ENCODE measurements around the gene CAPN5. TPM values are rescaled to one million over a fixed set of nuclear protein-coding genes. Genes with fewer than 3 reads are reported as not detected.
A peak's percentile ranks its signal among the peaks of the same experiment; 100 is the strongest.
"Not testable (repeated sequence)": the region's sequence is repeated elsewhere in the genome, so short reads cannot be mapped to it uniquely, and the experiment has no call there.

Gene CAPN5
- total RNA-seq, 1 donor from 2014 or later, result 7.2 TPM

DNA sequence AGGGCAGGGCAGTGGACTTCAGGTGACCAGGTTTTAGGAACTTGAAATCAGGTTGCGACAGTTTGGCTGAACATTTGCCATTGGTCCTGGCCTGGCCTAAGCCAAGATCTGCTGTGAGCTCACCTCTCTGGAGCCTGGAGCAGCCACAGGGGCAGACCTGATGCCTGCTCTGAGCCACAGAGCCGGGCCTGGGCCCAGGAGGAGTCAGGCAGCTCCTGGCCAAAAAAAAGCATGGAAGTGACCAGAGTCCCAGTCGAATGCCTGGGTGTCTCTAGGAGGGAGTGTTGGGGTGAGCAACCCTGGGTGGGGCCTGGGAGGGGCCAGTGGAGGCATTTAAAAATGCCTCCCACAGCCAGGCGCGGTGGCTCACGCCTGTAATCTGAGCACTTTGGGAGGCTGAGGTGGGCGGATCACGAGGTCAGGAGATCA, 29.8 kb downstream of the CAPN5 start:
- DNase-seq (peak; percentile 19), ATAC-seq (no peak)
- TF ChIP-seq, protein P1, sequence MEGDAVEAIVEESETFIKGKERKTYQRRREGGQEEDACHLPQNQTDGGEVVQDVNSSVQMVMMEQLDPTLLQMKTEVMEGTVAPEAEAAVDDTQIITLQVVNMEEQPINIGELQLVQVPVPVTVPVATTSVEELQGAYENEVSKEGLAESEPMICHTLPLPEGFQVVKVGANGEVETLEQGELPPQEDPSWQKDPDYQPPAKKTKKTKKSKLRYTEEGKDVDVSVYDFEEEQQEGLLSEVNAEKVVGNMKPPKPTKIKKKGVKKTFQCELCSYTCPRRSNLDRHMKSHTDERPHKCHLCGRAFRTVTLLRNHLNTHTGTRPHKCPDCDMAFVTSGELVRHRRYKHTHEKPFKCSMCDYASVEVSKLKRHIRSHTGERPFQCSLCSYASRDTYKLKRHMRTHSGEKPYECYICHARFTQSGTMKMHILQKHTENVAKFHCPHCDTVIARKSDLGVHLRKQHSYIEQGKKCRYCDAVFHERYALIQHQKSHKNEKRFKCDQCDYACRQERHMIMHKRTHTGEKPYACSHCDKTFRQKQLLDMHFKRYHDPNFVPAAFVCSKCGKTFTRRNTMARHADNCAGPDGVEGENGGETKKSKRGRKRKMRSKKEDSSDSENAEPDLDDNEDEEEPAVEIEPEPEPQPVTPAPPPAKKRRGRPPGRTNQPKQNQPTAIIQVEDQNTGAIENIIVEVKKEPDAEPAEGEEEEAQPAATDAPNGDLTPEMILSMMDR (IDR thresholded peaks at IDR 0.05), result no peak
- H3K27me3 ChIP-seq (ENCODE audit: low read depth), result no peaks in the 10 kb centered on the region
- H3K4me1 ChIP-seq, result no peaks in the 10 kb centered on the region
- intact Hi-C loops (cut with DNase I), result no loop called here
- no peaks in the 10 kb centered on the region for H3K36me3 ChIP-seq
- H3K27ac ChIP-seq, result no peak overlapping the region
- no peaks in the 10 kb centered on the region for H3K9me3 ChIP-seq
- no peak overlapping the region for H3K4me3 ChIP-seq

DNA sequence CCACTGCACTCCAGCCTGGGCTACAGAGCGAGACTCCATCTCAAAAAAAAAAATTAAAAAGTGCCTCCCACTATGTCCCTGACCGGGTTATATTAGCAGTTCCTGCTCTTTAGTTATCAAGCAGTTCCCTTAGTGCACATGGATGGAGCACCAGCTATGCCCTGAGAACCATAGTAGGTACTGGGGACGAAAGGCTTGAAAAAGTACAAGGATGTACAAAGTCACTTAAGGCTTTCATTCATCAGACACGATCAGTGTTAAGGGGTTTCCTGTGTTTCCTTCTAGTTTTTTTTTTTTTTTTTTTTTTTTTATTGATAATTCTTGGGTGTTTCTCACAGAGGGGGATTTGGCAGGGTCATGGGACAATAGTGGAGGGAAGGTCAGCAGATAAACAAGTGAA, 30.4 kb downstream of the CAPN5 start:
- H3K27ac ChIP-seq; ATAC-seq; H3K27me3 ChIP-seq (ENCODE audit: low read depth); H3K9me3 ChIP-seq; intact Hi-C loops (cut with DNase I); DNase-seq; H3K36me3 ChIP-seq; H3K4me3 ChIP-seq; H3K4me1 ChIP-seq: not testable (repeated sequence)

DNA sequence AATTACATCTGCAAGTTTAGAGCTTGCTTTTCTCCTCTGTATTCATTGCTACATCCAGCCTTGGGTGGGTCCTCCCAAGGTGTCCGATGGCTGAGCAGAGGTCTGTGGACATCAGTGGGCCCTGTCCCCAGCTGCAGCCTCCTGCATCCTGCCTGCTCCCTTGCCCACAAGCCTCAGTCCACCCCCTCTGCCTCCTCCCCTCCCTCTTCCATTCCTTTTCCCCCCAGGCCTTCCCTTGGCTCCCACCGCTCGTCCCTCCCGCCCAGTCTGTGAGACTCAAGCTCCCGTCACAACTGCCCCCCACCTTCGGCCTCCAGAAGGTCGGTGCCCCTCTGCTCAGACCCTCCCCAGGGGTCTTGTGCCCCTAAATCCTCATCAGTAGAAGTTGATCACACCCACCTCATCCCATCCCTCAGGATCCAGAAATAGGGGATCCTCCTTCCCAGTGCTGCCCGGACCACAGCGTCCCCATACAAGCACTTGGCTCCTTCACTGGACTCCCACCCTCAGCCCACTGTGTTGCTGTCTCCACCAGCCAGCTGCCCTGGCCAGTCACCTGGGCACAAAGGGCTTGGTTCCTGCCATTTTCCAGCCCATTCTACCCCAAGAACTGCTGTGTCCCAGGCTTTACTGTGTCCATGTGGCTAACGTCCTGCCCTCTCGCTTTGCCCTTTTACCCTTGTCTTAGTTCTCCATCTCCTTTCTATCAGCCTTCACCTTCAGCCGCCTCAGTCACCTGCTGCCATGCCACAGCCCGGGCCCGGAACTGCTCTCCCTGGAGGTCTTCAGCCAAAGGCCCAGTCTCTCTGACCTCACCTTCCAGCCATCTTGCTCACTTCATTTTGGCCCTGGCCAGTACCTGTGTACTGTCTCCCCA, 33.6 kb downstream of the CAPN5 start:
- ATAC-seq (no peak), DNase-seq (peak; percentile 14)
- Histone ChIP-seq H3K27me3 (ENCODE audit: low read depth) (no peaks in the 10 kb centered on the region), H3K4me1 (no peaks in the 10 kb centered on the region), H3K27ac (no peak overlapping the region), H3K4me3 (no peak overlapping the region), H3K9me3 (no peaks in the 10 kb centered on the region), H3K36me3 (no peaks in the 10 kb centered on the region)
- intact Hi-C loops (cut with DNase I), result no loop called here
- TF ChIP-seq, protein P1 (IDR thresholded peaks at IDR 0.05), result no peak

DNA sequence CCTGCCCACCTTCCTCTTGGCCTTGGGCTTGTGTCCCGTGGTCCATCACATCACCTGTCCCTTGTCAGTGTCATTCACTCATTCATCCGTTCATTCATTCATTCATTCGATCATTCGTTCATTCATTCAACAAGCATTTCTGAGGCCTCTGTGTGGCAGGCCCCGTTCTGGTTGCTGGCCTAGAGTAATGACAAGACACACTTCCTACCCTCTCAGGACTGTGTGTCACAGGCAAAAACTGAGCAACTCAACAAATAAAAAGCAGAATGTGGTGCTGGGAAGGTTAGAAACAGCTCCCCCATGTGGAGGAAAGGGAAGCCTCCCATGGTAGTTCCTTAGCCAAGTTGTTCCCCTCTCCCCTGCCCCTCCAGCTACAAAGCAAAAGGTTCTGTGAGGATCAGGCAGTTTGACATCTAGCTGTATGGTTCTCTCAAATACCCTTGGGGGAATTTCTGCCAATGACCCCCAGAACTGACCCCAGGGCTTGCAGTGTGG, 34.3 kb downstream of the CAPN5 start:
- H3K9me3 ChIP-seq, result no peaks in the 10 kb centered on the region
- no peaks in the 10 kb centered on the region for H3K27me3 ChIP-seq (ENCODE audit: low read depth)
- intact Hi-C loops (cut with DNase I), result no loop called here
- TF ChIP-seq, protein P1 (IDR thresholded peaks at IDR 0.05), result peak; percentile 18
- H3K4me1 ChIP-seq, result no peaks in the 10 kb centered on the region
- H3K27ac ChIP-seq, result no peak overlapping the region
- DNase-seq (peak; percentile 5), ATAC-seq (no peak)
- no peaks in the 10 kb centered on the region for H3K36me3 ChIP-seq
- no peak overlapping the region for H3K4me3 ChIP-seq

DNA sequence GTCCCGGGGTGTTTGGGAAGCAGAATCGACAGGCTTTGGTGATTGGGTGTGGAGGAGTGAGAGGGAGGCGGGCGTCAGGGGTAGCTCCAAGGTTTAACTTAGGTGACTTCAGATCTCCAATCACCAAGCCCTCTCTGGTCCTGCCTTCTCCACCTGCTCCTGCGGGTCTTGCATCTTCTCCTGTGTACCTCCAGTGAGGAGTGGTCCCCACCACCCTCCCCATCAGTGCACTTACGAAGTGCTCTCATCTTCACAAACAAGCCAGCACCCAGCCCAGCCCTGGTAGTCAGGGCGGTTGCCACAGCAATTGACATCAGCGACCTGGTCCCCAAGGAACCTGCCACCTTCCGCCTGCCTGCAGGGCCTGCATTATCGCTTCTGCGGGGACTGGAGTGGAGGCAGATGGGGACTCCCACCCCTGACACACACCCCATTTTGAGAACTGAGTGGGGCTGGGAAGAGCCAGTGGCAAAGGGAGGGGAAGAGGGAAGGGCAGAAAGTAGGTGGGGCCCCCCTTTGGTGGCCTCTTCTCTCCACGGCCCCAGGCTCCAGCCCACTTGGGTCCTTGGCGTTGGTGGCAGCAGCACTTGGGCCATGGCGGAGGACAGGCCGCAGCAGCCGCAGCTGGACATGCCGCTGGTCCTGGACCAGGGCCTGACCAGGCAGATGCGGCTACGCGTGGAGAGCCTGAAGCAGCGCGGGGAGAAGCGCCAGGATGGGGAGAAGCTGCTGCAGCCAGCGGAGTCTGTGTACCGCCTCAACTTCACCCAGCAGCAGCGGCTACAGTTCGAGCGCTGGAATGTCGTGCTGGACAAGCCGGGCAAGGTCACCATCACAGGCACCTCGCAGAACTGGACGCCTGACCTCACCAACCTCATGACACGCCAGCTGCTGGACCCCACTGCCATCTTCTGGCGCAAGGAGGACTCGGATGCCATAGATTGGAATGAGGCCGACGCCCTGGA, 35.8 kb downstream of the CAPN5 start, which contains the start of gene OMP:
Gene OMP, plus strand, starts transcription at position 595 of the 965 bp plus-strand sequence. Its CDS starts 0 bp downstream, at position 595.
- Histone ChIP-seq H3K4me1 (no peaks in the 10 kb centered on the region), H3K36me3 (no peaks in the 10 kb centered on the region), H3K4me3 (no peak within 1 kb of the TSS), H3K9me3 (no peaks in the 10 kb centered on the region), H3K27me3 (ENCODE audit: low read depth) (no peaks in the 10 kb centered on the region), H3K27ac (no peak within 1 kb of the TSS)
- DNase-seq (no peak), ATAC-seq (no peak)
- intact Hi-C loops (cut with DNase I), result no loop called here
- TF ChIP-seq, protein P1 (IDR thresholded peaks at IDR 0.05), result no peak

Data from lower lobe of right lung (tissue), 2 donors.